ENCODE measurements around the gene RNF224. TPM values are rescaled to one million over a fixed set of nuclear protein-coding genes. Genes with fewer than 3 reads are reported as not detected.

RNF224 gene
- total and polyA plus RNA-seq, 2 of the 13 experiments (the other 11 are each of a cell fraction or from before 2014, with no cell fraction given): 0.09 TPM; not detected in 1

DNA sequence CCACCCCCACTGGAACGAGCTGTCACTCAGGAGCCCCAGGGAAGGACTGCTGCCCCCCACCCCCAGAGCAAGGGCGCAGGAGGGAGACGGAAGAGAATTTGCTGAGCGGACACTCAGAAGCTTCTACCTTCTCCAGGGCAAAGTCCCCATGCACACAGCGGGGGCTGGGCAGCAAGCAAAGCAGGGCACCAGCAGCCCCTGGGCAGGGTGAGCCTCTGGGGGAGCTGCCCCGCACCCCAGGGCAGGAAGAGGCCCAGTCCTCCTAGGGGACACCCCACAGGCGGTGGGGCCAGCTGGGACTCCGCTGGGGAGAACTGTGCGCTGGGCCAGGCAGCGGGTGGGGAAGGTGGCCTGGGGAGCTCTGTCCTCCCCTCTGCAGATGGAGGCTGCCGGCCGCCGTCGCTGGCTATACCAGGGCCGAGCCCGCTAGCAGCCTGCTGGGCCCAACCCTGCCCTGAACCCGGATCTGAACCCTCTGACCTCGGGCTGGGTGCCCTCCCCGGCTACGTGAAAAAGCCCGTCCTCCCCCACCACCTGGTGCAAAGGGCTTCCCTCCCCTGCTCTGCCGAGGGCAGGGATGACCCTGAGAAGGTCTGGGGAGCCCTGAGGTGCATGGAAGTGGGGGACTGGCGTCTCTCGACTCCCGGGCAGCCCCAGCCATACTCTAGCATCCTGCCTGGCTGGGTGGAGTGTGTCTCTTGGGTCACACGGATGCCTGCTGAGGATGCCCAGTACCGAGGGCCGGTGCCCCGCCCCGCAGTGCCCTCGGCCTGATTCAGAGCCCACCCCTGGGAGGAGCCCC lies 2.8 kb downstream of the RNF224 start (continued):
- TF ChIP-seq, protein P1, sequence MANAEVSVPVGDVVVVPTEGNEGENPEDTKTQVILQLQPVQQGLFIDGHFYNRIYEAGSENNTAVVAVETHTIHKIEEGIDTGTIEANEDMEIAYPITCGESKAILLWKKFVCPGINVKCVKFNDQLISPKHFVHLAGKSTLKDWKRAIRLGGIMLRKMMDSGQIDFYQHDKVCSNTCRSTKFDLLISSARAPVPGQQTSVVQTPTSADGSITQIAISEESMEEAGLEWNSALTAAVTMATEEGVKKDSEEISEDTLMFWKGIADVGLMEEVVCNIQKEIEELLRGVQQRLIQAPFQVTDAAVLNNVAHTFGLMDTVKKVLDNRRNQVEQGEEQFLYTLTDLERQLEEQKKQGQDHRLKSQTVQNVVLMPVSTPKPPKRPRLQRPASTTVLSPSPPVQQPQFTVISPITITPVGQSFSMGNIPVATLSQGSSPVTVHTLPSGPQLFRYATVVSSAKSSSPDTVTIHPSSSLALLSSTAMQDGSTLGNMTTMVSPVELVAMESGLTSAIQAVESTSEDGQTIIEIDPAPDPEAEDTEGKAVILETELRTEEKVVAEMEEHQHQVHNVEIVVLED (CRISPR knock-in tag; IDR thresholded peaks at IDR 0.05; ENCODE audit: borderline replicate concordance): peak; percentile 70; the same call in 1 of the 2 replicates
- TF ChIP-seq, protein P2, sequence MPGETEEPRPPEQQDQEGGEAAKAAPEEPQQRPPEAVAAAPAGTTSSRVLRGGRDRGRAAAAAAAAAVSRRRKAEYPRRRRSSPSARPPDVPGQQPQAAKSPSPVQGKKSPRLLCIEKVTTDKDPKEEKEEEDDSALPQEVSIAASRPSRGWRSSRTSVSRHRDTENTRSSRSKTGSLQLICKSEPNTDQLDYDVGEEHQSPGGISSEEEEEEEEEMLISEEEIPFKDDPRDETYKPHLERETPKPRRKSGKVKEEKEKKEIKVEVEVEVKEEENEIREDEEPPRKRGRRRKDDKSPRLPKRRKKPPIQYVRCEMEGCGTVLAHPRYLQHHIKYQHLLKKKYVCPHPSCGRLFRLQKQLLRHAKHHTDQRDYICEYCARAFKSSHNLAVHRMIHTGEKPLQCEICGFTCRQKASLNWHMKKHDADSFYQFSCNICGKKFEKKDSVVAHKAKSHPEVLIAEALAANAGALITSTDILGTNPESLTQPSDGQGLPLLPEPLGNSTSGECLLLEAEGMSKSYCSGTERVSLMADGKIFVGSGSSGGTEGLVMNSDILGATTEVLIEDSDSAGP (CRISPR knock-in tag; IDR thresholded peaks at IDR 0.05; ENCODE audit: borderline replicate concordance): peak; percentile 46; the same call in 1 of the 2 replicates
- TF ChIP-seq CC2D1A (CRISPR knock-in tag; IDR thresholded peaks at IDR 0.05) (no peak), RBFOX2 (IDR thresholded peaks at IDR 0.05; ENCODE audit: low read depth, low read length) (peak; percentile 68), ZNF557 (CRISPR knock-in tag; IDR thresholded peaks at IDR 0.05) (0 out of 2 replicates have a peak, but pooled peaks have one; percentile 58), NFIC (IDR thresholded peaks at IDR 0.05; ENCODE audit: low read length) (no peak), MAFK (conservative IDR thresholded peaks at IDR 0.05 in 1 of 2, IDR thresholded peaks at IDR 0.05 in 1 of 2; ENCODE audit: low read length in 2 of 2) (peak in 1 of 2 experiments; percentile 21; a peak in 1 of 4 replicates), ZSCAN9 (CRISPR knock-in tag; IDR thresholded peaks at IDR 0.05; ENCODE audit: borderline replicate concordance) (0 out of 2 replicates have a peak, but pooled peaks have one; percentile 32), ZNF207 (IDR thresholded peaks at IDR 0.05; ENCODE audit: borderline replicate concordance) (no peak), NFIB (CRISPR knock-in tag; IDR thresholded peaks at IDR 0.05; ENCODE audit: borderline replicate concordance) (no peak)
- TF ChIP-seq, protein P3, sequence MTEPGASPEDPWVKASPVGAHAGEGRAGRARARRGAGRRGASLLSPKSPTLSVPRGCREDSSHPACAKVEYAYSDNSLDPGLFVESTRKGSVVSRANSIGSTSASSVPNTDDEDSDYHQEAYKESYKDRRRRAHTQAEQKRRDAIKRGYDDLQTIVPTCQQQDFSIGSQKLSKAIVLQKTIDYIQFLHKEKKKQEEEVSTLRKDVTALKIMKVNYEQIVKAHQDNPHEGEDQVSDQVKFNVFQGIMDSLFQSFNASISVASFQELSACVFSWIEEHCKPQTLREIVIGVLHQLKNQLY (CRISPR knock-in tag; IDR thresholded peaks at IDR 0.05): peak; percentile 7; the same call in 1 of the 2 replicates
- TF ChIP-seq, protein P4, sequence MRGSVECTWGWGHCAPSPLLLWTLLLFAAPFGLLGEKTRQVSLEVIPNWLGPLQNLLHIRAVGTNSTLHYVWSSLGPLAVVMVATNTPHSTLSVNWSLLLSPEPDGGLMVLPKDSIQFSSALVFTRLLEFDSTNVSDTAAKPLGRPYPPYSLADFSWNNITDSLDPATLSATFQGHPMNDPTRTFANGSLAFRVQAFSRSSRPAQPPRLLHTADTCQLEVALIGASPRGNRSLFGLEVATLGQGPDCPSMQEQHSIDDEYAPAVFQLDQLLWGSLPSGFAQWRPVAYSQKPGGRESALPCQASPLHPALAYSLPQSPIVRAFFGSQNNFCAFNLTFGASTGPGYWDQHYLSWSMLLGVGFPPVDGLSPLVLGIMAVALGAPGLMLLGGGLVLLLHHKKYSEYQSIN (CRISPR knock-in tag; IDR thresholded peaks at IDR 0.05; ENCODE audit: borderline replicate concordance): no peak
- TF ChIP-seq, protein P5, sequence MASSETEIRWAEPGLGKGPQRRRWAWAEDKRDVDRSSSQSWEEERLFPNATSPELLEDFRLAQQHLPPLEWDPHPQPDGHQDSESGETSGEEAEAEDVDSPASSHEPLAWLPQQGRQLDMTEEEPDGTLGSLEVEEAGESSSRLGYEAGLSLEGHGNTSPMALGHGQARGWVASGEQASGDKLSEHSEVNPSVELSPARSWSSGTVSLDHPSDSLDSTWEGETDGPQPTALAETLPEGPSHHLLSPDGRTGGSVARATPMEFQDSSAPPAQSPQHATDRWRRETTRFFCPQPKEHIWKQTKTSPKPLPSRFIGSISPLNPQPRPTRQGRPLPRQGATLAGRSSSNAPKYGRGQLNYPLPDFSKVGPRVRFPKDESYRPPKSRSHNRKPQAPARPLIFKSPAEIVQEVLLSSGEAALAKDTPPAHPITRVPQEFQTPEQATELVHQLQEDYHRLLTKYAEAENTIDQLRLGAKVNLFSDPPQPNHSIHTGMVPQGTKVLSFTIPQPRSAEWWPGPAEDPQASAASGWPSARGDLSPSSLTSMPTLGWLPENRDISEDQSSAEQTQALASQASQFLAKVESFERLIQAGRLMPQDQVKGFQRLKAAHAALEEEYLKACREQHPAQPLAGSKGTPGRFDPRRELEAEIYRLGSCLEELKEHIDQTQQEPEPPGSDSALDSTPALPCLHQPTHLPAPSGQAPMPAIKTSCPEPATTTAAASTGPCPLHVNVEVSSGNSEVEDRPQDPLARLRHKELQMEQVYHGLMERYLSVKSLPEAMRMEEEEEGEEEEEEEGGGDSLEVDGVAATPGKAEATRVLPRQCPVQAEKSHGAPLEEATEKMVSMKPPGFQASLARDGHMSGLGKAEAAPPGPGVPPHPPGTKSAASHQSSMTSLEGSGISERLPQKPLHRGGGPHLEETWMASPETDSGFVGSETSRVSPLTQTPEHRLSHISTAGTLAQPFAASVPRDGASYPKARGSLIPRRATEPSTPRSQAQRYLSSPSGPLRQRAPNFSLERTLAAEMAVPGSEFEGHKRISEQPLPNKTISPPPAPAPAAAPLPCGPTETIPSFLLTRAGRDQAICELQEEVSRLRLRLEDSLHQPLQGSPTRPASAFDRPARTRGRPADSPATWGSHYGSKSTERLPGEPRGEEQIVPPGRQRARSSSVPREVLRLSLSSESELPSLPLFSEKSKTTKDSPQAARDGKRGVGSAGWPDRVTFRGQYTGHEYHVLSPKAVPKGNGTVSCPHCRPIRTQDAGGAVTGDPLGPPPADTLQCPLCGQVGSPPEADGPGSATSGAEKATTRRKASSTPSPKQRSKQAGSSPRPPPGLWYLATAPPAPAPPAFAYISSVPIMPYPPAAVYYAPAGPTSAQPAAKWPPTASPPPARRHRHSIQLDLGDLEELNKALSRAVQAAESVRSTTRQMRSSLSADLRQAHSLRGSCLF (CRISPR knock-in tag; IDR thresholded peaks at IDR 0.05; ENCODE audit: borderline replicate concordance): no peak
- TF ChIP-seq, protein P6, sequence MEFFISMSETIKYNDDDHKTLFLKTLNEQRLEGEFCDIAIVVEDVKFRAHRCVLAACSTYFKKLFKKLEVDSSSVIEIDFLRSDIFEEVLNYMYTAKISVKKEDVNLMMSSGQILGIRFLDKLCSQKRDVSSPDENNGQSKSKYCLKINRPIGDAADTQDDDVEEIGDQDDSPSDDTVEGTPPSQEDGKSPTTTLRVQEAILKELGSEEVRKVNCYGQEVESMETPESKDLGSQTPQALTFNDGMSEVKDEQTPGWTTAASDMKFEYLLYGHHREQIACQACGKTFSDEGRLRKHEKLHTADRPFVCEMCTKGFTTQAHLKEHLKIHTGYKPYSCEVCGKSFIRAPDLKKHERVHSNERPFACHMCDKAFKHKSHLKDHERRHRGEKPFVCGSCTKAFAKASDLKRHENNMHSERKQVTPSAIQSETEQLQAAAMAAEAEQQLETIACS (CRISPR knock-in tag; IDR thresholded peaks at IDR 0.05): 0 out of 2 replicates have a peak, but pooled peaks have one; percentile 35
- TF ChIP-seq, protein P7, sequence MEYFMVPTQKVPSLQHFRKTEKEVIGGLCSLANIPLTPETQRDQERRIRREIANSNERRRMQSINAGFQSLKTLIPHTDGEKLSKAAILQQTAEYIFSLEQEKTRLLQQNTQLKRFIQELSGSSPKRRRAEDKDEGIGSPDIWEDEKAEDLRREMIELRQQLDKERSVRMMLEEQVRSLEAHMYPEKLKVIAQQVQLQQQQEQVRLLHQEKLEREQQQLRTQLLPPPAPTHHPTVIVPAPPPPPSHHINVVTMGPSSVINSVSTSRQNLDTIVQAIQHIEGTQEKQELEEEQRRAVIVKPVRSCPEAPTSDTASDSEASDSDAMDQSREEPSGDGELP (IDR thresholded peaks at IDR 0.05; ENCODE audit: borderline replicate concordance, low read depth): peak; percentile 52; the same call in 1 of the 2 replicates
